Measurements from ENCODE around the gene ANLN.
"Not testable (repeated sequence)": the region's sequence is repeated elsewhere in the genome, so short reads cannot be mapped to it uniquely, and the experiment has no call there.

Gene ANLN, protein sequence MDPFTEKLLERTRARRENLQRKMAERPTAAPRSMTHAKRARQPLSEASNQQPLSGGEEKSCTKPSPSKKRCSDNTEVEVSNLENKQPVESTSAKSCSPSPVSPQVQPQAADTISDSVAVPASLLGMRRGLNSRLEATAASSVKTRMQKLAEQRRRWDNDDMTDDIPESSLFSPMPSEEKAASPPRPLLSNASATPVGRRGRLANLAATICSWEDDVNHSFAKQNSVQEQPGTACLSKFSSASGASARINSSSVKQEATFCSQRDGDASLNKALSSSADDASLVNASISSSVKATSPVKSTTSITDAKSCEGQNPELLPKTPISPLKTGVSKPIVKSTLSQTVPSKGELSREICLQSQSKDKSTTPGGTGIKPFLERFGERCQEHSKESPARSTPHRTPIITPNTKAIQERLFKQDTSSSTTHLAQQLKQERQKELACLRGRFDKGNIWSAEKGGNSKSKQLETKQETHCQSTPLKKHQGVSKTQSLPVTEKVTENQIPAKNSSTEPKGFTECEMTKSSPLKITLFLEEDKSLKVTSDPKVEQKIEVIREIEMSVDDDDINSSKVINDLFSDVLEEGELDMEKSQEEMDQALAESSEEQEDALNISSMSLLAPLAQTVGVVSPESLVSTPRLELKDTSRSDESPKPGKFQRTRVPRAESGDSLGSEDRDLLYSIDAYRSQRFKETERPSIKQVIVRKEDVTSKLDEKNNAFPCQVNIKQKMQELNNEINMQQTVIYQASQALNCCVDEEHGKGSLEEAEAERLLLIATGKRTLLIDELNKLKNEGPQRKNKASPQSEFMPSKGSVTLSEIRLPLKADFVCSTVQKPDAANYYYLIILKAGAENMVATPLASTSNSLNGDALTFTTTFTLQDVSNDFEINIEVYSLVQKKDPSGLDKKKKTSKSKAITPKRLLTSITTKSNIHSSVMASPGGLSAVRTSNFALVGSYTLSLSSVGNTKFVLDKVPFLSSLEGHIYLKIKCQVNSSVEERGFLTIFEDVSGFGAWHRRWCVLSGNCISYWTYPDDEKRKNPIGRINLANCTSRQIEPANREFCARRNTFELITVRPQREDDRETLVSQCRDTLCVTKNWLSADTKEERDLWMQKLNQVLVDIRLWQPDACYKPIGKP

DNA sequence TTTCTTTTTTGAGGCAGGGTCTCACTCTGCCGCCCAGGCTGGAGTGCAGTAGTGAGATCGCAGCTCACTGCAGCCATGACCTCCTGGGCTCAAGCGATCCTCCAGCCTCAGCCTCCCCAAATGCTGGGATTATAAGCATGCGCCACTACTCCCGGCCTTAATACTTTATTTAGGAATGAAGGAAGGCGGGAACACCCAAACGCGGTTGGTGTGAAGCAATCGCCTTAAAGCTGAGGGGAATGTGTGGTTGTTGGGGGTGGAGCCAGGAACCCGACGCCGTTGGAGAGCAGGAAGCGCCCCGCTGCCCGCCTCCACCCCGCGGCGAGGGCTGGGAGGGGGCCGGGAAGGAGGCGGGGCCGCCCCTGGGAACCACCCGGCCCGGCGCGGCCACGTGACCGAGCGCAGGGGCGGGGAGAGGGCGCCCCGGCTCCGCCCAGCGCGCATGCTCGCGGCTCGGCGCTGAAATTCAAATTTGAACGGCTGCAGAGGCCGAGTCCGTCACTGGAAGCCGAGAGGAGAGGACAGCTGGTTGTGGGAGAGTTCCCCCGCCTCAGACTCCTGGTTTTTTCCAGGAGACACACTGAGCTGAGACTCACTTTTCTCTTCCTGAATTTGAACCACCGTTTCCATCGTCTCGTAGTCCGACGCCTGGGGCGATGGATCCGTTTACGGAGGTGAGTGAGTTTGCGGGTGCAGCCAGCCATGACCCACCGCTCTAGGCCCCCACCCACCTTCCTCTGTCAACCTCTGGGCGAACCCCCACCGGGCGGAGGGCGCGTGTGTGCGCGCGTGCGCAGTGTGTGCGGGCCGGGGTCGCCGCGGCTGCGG lies at the start of gene ANLN:
Gene ANLN (plus strand): TSS at position 492 of the 828 bp plus-strand sequence. CDS start 165 bp downstream, at position 657.
- DNase-seq: peak; percentile 89

DNA sequence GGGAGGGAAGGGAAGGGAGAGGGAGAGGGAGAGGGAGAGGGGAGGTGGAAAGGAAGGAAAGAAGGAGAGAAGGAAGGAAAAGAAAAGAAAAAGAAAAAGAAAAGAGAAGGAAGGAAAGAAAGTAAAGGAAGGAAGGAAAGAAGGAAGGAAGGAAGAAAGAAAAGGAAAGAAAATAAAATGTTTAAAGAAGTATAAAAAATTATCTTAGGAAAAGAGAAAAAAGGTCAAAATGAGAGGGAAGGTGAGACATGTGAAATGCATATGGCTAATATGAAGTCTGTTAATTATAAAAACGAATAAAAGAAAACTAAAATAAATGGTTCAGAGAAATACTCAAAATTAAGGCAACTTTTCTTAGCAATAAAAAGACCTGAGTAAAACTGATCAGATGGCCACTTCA lies 46.1 kb upstream of the ANLN start:
- no peak for DNase-seq

DNA sequence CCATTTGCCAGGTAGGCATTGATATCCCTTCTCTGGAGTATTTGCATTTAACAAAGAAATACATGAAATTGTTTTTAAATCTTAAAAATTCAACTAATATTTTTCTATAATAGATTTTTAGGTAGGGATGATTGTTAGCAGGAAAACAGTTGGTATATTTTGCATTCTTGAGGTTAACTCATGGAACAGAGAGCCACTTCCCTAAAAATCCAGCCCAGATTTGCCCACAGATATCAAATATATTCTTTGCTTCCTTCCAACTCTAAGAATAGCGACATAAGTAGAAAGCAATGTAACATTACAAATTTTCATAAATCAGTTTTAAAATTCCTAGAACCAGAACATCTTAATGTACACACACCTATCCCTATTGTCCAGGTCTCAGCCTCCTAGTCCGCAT lies 45.0 kb upstream of the ANLN start:
- no peak for DNase-seq

DNA sequence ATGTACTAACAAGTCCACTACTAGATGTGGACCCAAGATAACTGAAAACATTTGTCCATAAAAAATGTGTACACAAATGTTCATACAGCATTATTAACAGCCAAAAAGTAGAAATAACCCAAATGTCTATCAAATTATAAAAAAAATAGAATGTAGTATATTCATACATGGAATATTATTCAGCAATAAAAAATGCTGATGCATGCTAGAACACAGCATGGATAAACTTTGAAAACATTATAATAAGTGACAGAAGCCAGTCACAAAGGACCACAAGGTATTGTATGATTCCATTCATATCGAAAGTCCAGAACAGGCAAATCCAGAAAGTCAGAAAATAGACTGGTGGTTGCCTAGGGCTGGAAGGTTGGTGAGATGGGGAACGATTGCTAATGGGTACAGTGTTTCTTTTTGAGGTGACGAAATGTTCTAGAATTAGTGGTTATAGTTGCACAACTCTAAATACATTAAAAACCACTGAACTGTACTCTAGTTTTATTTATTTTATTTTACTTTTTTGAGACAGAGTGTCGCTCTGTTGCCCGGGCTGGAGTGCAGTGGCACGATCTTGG lies 43.3 kb upstream of the ANLN start:
- peak; percentile 40 for DNase-seq

DNA sequence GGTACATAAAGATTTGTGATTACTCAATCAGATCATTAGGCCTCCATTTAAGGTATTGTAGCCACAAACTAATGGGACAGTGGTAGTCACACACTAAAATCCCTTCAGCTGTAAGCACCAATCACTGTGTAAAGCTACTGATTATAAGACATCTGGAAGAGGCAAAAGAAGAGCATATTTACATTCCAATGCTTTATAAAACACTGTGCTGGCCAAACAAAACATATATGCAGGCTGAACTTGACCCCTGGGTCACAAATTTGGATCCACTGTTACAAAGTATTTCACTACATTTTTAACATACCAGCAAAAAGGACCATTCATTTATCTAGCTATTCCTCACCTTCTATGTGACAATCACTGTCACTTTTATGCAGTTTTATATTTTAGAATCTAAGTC lies 41.4 kb upstream of the ANLN start:
- no peak for DNase-seq

DNA sequence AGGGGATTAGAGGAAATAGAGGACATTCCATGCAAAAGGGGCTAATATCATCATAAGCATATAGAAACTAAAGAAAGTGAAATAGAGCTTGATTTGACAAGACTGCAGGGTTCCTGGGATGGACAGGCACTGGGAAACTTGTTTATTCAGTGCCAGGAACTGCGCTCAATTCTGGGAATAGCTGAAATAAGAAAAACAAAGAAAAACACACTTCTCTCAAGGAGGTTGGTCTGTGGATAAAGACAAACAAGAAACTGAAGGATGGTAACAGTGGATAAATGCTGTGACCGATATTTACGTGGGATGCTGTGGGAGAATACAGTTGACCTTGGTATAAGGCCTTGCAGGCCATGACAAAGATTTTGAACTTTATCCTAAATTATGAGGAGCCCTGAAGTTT lies 40.9 kb upstream of the ANLN start:
- DNase-seq: no peak

DNA sequence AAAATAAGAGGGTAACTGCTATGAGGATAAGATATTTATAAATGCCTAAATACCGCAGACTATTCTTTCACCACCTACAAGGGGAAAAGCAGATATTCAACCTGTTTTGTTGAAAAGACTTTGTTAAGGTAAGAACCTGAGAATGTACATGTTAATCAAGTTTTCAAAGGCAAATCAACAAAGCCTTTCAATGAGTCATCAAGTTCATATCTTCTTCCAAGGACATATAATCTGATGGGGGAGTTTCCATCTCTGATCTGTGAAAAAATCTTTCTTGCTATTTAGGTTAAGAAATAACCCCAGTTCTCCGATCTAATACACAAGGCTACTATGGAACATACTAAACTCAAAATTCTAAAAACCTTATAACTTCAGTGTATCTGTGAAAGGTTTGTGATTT lies 40.0 kb upstream of the ANLN start:
- no peak for DNase-seq

DNA sequence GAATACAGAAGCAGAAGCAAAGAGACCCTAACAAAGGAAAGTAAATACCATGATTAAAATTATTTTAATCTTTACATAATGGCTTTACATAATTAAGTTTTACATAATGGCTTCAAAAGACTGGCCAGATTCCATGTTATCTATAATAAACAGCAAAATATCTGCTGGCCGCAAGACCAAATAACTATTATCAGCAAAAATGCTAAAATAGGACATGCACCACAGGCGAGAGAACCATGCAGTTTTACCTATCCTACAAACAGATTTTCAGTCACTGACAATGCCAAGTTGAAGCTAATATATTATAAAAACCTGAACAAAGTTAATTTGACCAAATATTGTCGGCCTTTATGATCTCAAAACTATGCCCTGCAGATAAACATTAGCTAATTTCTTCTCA lies 34.2 kb upstream of the ANLN start:
- no peak for DNase-seq

DNA sequence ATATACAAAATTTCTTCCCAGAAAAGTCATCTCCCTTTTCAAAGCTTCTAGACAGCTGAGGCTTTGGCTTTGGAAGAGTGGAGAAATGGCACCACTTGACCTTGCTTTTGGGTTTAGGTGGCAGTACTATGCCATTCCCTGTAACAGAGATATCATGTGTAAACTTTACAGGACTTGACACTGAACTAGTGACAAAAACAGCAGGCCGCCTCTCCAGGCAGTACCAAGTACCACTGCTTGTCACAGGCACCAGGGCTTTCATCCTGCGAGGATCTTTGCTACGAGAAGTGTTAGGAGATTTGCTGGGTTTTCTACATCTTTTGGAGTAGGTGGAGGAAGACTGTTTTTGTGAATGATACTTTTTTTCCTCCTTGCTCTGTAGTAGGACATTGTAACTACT lies 32.6 kb upstream of the ANLN start:
- DNase-seq: no peak

DNA sequence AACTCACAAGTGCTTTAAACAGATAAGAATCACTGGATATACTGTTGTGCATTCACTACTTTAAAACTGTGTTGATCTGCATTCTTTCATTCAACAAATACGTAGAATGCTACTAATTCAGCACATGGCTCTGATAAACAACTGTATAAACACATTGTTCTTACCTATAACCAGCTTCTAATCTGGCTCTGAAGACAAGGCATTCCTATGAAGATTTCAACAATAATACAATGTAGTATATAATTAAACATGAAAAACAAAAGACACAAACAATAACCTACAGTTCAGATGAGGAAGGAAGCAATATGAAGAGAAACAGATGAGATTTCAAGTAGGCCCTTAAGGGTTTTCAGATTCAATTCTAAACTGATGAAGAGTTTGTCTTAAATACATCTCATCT lies 31.1 kb upstream of the ANLN start:
- no peak for DNase-seq

DNA sequence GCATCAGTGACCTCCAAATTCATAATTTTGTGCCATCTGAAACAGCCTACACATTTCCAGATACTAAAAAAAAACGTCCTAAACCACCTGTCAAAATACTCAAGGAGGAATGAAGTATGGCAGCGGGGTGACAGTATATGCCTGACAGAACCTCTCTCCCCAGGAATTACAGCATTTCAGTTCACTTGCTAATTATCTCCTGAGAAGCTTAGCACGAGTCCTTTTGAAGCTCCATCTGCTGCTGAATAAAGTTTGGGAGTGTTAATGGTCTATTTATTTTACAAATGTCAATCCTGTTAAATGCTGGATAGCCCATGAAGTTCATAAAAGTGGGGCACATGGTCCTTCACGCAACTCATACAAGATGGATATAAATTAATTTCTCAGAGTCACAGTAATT lies 29.4 kb upstream of the ANLN start:
- DNase-seq: no peak

DNA sequence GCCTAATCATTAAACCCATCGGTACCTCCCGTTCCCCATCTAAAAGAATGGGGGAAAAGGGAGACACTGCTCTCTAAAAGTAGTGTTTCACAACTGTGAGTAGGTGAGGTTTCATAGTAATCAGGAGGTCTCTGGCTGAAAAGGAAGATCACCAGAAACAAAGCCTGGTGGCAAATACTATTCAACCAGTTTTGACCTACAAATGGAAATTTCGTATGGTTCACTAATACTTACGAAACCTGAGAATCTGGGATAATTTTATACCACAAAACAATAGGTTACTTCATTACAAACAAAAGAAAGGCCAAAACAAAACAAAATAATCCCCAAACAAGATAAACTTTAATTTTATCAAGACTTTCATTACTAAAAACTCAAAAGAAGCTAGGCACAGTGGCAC lies 28.4 kb upstream of the ANLN start:
- DNase-seq: no peak

DNA sequence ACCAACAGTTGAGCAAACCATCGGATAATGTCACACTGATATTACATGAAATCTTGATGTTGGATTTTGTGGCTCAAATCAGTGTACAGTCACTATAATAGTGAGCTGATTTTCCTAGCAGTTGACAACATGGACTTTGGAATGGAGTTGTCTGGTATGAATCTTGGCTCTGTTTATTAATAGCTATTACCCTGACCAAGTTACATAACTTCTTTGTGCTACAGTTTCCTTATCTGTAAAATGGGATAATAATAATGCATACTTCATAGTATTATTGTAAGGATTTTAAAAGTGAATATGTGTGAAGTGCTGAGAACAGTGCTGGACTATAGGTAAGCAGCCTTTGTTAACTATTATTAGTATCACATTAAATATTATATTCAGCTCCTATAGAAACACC lies 26.1 kb upstream of the ANLN start:
- DNase-seq: no peak

DNA sequence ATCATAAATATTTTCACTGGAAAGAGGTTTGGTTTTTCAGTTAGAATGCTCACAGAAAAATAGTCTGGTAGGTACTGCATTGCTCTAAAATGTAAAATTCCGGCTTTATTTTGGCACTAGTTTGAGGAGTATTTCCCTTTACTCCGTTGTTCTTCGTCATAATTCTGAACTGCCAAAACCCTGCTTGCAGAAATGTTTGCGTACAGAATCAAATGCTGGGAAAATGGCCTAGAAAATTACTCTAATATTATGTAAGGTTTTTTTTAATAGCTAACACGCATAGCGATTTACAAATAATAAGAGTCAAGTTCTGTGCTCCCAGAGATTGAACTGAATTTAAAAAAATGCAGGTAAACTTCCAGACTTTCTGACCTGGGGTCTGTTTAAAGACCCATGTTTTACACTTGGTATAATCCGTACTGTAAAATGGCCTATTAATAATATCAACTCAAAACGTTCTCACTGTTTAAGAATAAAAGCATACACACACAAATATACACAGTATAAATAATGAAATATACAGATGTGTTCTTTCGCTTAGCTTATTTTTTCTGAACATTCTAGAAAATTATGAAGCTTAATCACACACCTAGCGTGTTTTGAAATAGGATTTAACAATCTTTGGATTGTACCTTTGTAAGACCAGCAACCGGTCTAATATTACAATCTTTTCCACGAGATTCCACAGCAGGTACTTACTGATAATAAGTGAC lies 23.5 kb upstream of the ANLN start:
- no peak for DNase-seq

DNA sequence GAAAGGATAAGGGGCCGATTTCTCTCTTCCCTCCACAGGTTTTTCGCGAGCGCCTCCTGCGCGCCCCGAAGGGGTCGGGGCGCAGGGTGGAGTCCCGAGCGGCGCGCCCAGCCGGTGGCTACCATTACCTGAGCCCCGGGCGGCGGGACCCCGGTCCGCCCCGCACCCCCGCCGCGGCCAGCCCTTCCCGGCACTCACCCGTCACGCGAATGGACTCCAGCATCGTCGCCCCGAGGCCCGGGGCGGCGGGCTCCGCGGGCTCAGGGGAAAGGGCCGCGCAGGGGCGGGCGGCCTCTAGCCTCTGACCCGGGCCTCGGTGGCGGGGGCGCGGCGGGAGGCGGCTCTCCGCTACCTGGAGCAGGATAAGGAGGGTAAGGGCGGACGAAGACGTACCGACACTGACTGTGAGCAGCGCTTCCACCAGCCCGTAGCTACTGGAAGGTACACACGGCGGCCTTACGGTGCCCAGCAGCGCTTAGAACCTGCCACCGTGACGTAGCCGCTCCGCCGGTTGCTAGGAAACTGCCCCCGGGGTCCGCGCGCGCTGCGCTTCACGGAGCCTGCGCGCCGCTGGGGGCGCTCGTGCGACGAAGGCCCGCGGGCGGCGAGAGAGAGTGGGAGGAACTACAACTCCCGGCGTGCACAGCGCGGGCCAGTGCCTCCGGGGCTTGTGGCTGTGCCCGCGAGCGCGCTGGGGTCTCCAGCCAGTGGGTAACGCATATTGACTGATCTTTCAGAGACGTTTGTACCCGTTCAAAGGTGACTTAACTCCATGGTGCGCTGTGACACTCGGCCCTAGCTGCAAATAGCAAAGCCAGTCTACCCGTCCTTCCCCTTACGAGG lies 22.7 kb upstream of the ANLN start:
- peak; percentile 93 for DNase-seq

DNA sequence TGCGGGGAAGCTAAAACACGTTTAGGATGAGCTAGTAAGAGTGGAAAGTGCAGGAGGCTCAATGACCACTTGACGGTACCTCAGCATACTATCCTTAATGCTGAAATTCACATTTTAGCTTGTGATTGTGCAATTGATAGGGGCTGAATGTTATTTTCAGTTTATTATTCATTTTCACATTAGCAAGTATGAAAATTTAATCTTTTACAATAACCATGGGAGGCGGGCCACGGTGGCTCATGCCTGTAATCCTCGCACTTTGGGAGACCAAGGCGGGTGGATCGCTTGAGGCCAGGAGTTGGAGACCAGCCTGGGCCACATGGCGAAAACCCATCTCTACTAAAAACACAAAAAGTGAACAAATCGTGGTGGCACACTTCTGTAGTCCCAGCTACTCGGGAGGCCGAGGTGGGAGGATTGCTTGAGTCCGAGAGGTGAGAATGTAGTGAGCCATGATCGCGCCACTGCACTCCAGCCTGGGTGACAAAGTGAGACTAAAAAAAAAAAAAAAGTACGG lies 22.0 kb upstream of the ANLN start:
- no peak for DNase-seq

DNA sequence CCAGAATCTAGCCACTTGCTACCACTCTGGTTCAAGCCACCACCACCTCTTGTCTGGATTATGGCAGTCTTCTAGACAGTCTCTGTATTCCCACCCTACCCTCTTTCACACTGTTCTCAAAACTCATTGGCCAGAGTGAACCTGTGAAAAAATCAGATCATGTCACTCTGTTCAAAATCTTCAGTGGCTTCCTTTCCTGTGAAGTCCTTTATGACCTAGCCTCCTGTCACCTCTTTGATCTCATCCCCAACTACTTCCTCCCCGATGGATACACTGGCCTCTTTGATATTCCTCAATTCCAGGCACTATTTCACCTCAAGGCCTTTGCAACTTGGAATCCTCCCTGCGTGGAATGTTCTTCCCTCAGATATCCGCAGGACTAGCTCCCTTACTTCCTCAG lies 21.2 kb upstream of the ANLN start:
- no peak for DNase-seq

DNA sequence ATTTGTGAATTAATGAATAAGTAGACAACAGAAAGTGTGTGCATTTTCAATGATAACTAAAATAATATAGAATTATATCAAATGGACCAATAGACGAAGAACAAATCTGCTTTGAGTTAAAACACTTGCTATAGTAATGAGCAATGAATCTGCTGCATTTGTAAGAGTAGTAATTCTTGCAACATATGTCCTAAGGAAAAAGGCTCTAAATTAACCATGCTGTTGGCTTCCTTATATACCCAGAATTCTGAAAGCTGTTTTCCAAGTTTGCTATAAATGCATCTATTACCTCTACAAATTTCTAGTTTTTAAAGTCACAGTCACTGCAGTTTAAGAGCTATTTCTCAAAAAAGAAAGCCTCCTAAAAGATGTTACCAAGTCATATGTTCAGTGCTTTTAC lies 20.5 kb upstream of the ANLN start:
- DNase-seq: no peak

DNA sequence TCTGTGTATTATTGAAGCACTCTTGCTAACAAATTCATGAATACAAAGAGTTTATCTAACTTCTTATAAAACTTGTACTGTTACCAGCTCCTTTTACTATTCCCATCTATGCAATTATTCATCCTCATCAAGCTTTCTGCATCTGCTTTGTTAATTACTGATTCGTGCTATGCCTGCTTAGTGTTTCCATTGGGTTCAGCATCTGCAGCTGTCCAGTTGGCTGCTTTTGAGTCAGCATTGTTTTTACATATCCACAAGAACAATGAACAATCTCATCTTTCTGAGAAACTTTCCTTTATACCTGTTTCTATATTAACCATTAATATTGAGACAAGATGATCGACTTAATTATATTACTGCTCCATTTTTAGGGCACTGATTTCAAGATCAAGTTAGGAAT lies 19.6 kb upstream of the ANLN start:
- no peak for DNase-seq

DNA sequence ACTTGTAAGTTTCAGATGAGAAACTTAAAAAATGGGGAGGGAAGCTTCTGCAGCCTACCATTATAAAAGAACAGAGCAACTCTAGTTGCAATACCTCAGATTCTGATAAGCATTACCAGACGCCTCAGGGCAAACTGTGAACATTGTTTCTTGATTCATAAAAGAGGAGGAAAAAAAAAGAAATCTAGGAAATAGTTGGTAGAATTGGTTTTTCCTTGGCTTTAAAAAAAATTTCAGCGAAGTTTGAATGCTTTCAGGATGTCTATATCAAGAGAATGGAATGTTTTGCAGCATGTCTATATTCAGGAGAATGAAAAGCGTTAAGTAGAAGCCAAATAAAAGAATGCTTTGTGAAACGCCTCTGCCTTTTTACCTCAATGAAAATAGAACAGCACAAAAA lies 17.5 kb upstream of the ANLN start:
- no peak for DNase-seq

DNA sequence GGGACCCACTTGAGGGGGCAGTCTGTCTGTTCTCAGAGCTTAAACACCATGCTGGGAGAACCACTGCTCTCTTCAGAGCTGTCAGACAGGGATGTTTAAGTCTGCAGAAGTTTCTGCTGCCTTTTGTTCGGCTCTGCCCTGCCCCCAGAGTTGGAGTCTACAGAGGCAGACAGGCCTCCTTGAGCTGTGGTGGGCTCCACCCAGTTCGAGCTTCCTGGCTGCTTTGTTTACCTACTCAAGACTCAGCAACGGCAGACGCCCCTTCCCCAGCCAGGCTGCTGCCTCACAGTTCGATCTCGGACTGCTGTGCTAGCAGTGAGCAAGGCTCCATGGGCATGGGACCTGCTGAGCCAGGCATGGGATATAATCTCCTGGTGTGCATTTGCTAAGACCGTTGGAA lies 11.1 kb upstream of the ANLN start:
- DNase-seq: not testable (repeated sequence)
